ENCODE results near the gene BMP6. TPM values are rescaled to one million over a fixed set of nuclear protein-coding genes. Genes with fewer than 3 reads are reported as not detected.
A peak's percentile ranks its signal among the peaks of the same experiment; 100 is the strongest.

BMP6 gene
- total RNA-seq, 1 donor from 2014 or later, result 0.41 TPM

DNA sequence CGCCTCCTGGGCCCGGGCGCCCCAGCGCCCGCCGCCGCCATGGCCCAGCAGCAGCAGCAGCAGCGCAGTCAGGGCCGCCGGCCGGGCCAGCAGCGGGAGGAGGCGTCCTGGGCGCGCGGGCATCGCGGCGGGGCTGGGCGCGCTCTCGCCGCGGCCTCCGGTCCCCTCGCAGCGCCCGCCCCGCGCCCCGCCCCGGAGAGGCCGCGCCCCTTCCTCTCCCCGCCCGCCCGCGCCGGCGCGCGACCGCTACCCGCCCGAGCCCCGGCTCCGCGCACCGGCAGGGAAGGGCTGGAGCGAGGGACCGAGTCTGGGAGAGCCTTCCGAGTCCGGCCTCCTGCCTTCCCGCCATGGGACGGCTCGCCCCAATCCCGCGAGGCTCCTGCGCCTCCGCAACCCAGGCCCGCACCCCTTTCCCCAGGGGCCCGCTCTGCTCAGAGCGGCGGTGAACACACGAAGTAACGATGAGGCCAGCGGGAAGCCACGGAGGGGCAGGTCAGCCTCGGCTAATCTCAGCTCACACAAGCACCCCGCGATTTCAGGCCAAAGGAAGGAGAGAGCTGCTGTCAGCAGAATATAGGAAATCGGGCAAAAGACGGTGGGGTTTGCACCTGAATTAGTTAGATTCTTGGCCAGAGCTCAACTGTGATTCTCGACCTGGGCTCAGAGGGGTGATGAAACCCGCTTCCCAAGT lies 184.9 kb downstream of the BMP6 start, which contains the start of gene TXNDC5:
Gene TXNDC5 (minus strand): TSS at position 135 of the 691 bp plus-strand sequence. CDS start 12 bp downstream, at position 123.
- no peak within 1 kb of the TSS for H3K27ac ChIP-seq
- H2AFZ ChIP-seq (replicated peaks), result peak within 1 kb of the TSS; percentile 91
- H3K36me3 ChIP-seq, result no peaks in the 10 kb centered on the region
- Mint-ChIP-seq H3K4me3 (peak within 1 kb of the TSS; percentile 90), H3K9me3 (no peaks in the 10 kb centered on the region), H3K36me3 (peaks cover 2% of the 10 kb centered on the region), H3K27ac (no peak within 1 kb of the TSS), H3K4me1 (peaks cover 13% of the 10 kb centered on the region), H3K27me3 (ENCODE audit: insufficient read depth, low read depth) (peaks cover 3% of the 10 kb centered on the region)
- peak within 1 kb of the TSS; percentile 77 for H3K4me2 ChIP-seq
- H3F3A ChIP-seq (ENCODE audit: low read depth), result peaks cover 26% of the 10 kb centered on the region
- no peaks in the 10 kb centered on the region for H3K9me3 ChIP-seq (ENCODE audit: low read depth)
- peak; percentile 93 for DNase-seq (ENCODE audit: low spot score)
- peaks cover 44% of the 10 kb centered on the region for H3K79me2 ChIP-seq (ENCODE audit: low read depth)
- H3K9ac ChIP-seq, result peak within 1 kb of the TSS; percentile 6
- H4K20me1 ChIP-seq (ENCODE audit: low read depth), result peaks cover 21% of the 10 kb centered on the region
- H3K4me1 ChIP-seq, result peaks cover 20% of the 10 kb centered on the region
- no peak for TF ChIP-seq EZH2phosphoT487 (IDR thresholded peaks at IDR 0.05)
- peaks cover 35% of the 10 kb centered on the region for H3K27me3 ChIP-seq
- peak within 1 kb of the TSS; percentile 59 for H3K4me3 ChIP-seq

DNA sequence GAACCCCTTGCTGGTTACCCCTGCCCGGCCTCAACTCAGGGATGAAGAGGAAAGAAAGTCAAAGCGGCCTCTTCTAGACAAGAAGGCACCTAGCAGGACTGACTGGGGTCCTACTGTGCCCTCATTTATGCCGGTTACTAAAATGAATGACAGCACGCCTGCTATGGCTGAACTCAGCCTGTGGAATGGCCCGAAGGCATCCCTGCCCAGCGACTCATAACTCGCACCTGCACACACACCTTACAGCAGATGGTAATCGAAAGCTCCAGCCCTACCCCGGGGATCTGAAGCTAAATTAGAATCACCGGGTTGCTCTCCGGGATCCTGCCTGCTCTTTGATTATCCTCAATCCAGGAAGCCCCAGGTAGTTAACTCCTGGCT lies 185.4 kb downstream of the BMP6 start:
- peaks cover 20% of the 10 kb centered on the region for H3K4me1 ChIP-seq
- H2AFZ ChIP-seq (replicated peaks), result peak overlapping the region; percentile 91
- no peaks in the 10 kb centered on the region for H3K36me3 ChIP-seq
- peaks cover 13% of the 10 kb centered on the region for H3K4me1 Mint-ChIP-seq
- H3K4me3 ChIP-seq, result peak overlapping the region; percentile 59
- peaks cover 21% of the 10 kb centered on the region for H4K20me1 ChIP-seq (ENCODE audit: low read depth)
- DNase-seq (ENCODE audit: low spot score), result no peak
- H3F3A ChIP-seq (ENCODE audit: low read depth), result peaks cover 26% of the 10 kb centered on the region
- H3K9ac ChIP-seq, result no peak overlapping the region
- H3K4me2 ChIP-seq, result peak overlapping the region; percentile 77
- peaks cover 3% of the 10 kb centered on the region for H3K27me3 Mint-ChIP-seq (ENCODE audit: insufficient read depth, low read depth)
- no peaks in the 10 kb centered on the region for H3K9me3 ChIP-seq (ENCODE audit: low read depth)
- H3K79me2 ChIP-seq (ENCODE audit: low read depth), result peaks cover 38% of the 10 kb centered on the region
- H3K36me3 Mint-ChIP-seq, result peaks cover 2% of the 10 kb centered on the region
- peaks cover 35% of the 10 kb centered on the region for H3K27me3 ChIP-seq
- H3K4me3 Mint-ChIP-seq, result no peak overlapping the region
- TF ChIP-seq EZH2 (IDR thresholded peaks at IDR 0.05) (no peak), EZH2phosphoT487 (IDR thresholded peaks at IDR 0.05) (no peak)
- TF ChIP-seq, protein P1, sequence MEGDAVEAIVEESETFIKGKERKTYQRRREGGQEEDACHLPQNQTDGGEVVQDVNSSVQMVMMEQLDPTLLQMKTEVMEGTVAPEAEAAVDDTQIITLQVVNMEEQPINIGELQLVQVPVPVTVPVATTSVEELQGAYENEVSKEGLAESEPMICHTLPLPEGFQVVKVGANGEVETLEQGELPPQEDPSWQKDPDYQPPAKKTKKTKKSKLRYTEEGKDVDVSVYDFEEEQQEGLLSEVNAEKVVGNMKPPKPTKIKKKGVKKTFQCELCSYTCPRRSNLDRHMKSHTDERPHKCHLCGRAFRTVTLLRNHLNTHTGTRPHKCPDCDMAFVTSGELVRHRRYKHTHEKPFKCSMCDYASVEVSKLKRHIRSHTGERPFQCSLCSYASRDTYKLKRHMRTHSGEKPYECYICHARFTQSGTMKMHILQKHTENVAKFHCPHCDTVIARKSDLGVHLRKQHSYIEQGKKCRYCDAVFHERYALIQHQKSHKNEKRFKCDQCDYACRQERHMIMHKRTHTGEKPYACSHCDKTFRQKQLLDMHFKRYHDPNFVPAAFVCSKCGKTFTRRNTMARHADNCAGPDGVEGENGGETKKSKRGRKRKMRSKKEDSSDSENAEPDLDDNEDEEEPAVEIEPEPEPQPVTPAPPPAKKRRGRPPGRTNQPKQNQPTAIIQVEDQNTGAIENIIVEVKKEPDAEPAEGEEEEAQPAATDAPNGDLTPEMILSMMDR (IDR thresholded peaks at IDR 0.05), result no peak
- H3K27ac Mint-ChIP-seq, result no peak overlapping the region
- H3K27ac ChIP-seq, result no peak overlapping the region
- H3K9me3 Mint-ChIP-seq, result no peaks in the 10 kb centered on the region

DNA sequence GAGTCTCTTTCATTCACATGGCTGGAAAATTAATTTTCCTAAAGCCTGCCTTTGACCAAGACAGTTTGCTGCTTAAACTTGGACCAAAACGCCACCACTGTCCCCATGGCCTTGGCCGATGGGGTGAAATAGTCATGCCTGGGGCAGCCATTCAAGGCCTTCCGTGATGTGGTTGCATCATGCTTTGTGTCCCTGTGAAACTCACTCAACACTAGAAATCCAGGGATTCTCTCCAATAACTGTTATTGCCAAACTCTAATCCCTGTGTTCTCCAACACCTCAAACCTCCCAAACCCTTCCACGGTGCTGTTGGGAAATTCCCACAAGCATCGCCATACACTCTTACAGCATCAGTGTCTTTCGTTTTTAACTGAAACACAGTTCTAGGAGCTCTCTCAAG lies 186.1 kb downstream of the BMP6 start:
- Histone ChIP-seq H3F3A (ENCODE audit: low read depth) (peaks cover 26% of the 10 kb centered on the region), H3K9me3 (ENCODE audit: low read depth) (no peaks in the 10 kb centered on the region), H3K36me3 (no peaks in the 10 kb centered on the region), H4K20me1 (ENCODE audit: low read depth) (peaks cover 20% of the 10 kb centered on the region), H3K27me3 (peaks cover 35% of the 10 kb centered on the region), H3K79me2 (ENCODE audit: low read depth) (peaks cover 31% of the 10 kb centered on the region), H3K4me2 (no peak overlapping the region), H2AFZ (replicated peaks) (no peak overlapping the region), H3K4me3 (no peak overlapping the region), H3K27ac (no peak overlapping the region), H3K4me1 (peaks cover 24% of the 10 kb centered on the region), H3K9ac (no peak overlapping the region)
- Mint-ChIP-seq H3K9me3 (no peaks in the 10 kb centered on the region), H3K36me3 (peaks cover 2% of the 10 kb centered on the region), H3K27ac (no peak overlapping the region), H3K27me3 (ENCODE audit: insufficient read depth, low read depth) (peaks cover 3% of the 10 kb centered on the region), H3K4me1 (peaks cover 13% of the 10 kb centered on the region), H3K4me3 (no peak overlapping the region)
- DNase-seq (ENCODE audit: low spot score), result no peak
- TF ChIP-seq, protein P1 (IDR thresholded peaks at IDR 0.05), result no peak
- no peak for TF ChIP-seq EZH2phosphoT487 (IDR thresholded peaks at IDR 0.05)
- no peak for TF ChIP-seq EZH2 (IDR thresholded peaks at IDR 0.05)
